Measurements from ENCODE around the gene ZNF337. TPM values are rescaled to one million over a fixed set of nuclear protein-coding genes. Genes with fewer than 3 reads are reported as not detected.

ZNF337 gene
- total and polyA plus RNA-seq, 2 of the 13 experiments (the other 11 are each of a cell fraction or from before 2014, with no cell fraction given): 17.0 to 19.6 TPM

- no peak for TF ChIP-seq MNT (IDR thresholded peaks at IDR 0.05)
- no peak for TF ChIP-seq ZNF598 (CRISPR knock-in tag; IDR thresholded peaks at IDR 0.05; ENCODE audit: borderline replicate concordance)
- no peak for TF ChIP-seq XRCC5 (optimal IDR thresholded peaks at IDR 0.05; ENCODE audit: low read length)
Observed at GRCh38 chr20:25725639-25726038, 29.0 kb upstream of the ZNF337 start (continued).

DNA sequence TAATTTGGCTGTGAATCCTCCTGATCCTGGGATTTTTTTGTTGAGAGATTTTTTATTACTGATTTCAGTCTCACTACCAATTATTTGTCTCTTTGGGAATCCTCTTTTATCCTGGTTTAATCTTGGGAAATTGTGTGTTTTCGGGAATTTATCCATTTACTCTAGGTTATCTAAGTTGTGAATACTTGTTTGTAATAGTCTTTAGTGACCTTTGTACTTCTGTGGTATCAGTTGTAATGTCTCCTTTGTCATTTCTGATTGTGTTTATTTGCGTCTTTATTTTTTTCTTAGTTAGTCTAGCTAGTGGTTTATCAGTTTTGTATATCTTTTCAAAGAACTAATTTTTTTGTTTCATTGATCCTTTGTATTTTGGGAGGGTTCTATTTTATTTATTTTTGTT lies 27.3 kb upstream of the ZNF337 start:
- H3K79me2 ChIP-seq (ENCODE audit: insufficient read depth, low read length): no peaks in the 10 kb centered on the region
- H3K36me3 ChIP-seq (replicated peaks in 1 of 2; ENCODE audit: control insufficient read depth in 1 of 2, insufficient read depth in 2 of 2, low read length in 2 of 2): no peaks in the 10 kb centered on the region
- H3K27ac ChIP-seq (ENCODE audit: extremely low read length, insufficient read depth, low read length): no peak overlapping the region
- H3K9ac ChIP-seq (ENCODE audit: insufficient read depth, low read depth, low read length): no peak overlapping the region
- FAIRE-seq (no peak), DNase-seq (ENCODE audit: low spot score) (no peak), ATAC-seq (no peak)
- H2AFZ ChIP-seq (ENCODE audit: low read length): no peak overlapping the region
- no peak overlapping the region for H3K4me2 ChIP-seq (ENCODE audit: low read depth, low read length)
- in situ Hi-C loops (cut with HindIII; ENCODE audit: extremely low pct_ligation_motif_present, low pct_unique_long_range_greater_than_20kb) (loop anchor here (10.0 kb wide), 1 partner anchor 59 kb away; no protein-coding TSS in a partner anchor), intact Hi-C loops (cut with micrococcal nuclease; ENCODE audit: unreplicated experiment) (no loop called here)
- ChIA-PET POLR2A (no interaction called here), CTCF (ENCODE audit: low intra/inter-chr PET ratio, low total read pairs) (no interaction called here)
- peaks cover 22% of the 10 kb centered on the region for H3K4me1 ChIP-seq (ENCODE audit: insufficient read depth, low read length)
- no peak overlapping the region for H3K4me3 ChIP-seq (replicated peaks in 1 of 3; ENCODE audit: insufficient read depth in 1 of 3, low read depth in 2 of 3, low read length in 3 of 3)
- BruUV-seq (replicated peaks): no TSS peak
- 76% methylated on average over 2 of the region's 2 CpGs for WGBS (ENCODE audit: low lambda C conversion rate)
- no peaks in the 10 kb centered on the region for H3K27me3 ChIP-seq (ENCODE audit: control insufficient read depth in 1 of 2, insufficient read depth in 2 of 2, low read length in 2 of 2)
- peaks cover 19% of the 10 kb centered on the region for H3K9me3 ChIP-seq (ENCODE audit: low read length)
- H4K20me1 ChIP-seq (ENCODE audit: insufficient read depth, low read length): no peaks in the 10 kb centered on the region
- TF ChIP-seq CREB1 (IDR thresholded peaks at IDR 0.05): no peak
- no peak for TF ChIP-seq CREB1 (CRISPR knock-in tag; IDR thresholded peaks at IDR 0.05)
- TF ChIP-seq CCAR2 (optimal IDR thresholded peaks at IDR 0.05; ENCODE audit: low read depth, low read length): no peak
- no peak for TF ChIP-seq POGK (CRISPR knock-in tag; conservative IDR thresholded peaks at IDR 0.05)
- TF ChIP-seq, protein P1, sequence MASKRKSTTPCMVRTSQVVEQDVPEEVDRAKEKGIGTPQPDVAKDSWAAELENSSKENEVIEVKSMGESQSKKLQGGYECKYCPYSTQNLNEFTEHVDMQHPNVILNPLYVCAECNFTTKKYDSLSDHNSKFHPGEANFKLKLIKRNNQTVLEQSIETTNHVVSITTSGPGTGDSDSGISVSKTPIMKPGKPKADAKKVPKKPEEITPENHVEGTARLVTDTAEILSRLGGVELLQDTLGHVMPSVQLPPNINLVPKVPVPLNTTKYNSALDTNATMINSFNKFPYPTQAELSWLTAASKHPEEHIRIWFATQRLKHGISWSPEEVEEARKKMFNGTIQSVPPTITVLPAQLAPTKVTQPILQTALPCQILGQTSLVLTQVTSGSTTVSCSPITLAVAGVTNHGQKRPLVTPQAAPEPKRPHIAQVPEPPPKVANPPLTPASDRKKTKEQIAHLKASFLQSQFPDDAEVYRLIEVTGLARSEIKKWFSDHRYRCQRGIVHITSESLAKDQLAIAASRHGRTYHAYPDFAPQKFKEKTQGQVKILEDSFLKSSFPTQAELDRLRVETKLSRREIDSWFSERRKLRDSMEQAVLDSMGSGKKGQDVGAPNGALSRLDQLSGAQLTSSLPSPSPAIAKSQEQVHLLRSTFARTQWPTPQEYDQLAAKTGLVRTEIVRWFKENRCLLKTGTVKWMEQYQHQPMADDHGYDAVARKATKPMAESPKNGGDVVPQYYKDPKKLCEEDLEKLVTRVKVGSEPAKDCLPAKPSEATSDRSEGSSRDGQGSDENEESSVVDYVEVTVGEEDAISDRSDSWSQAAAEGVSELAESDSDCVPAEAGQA (IDR thresholded peaks at IDR 0.05; ENCODE audit: low read depth): no peak
- TF ChIP-seq, protein P1 (CRISPR knock-in tag; IDR thresholded peaks at IDR 0.05; ENCODE audit: borderline replicate concordance): no peak
- no peak for TF ChIP-seq ZNF337 (CRISPR knock-in tag; IDR thresholded peaks at IDR 0.05; ENCODE audit: borderline replicate concordance, low read depth)
- no peak for TF ChIP-seq ZNF768 (CRISPR knock-in tag; IDR thresholded peaks at IDR 0.05)
- TF ChIP-seq PCBP2 (optimal IDR thresholded peaks at IDR 0.05; ENCODE audit: low read depth, low read length, poor library complexity, severe bottlenecking): no peak
- no peak for TF ChIP-seq ONECUT2 (CRISPR knock-in tag; IDR thresholded peaks at IDR 0.05)
- TF ChIP-seq ZNF580 (CRISPR knock-in tag; IDR thresholded peaks at IDR 0.05; ENCODE audit: borderline replicate concordance, low read depth): no peak
- TF ChIP-seq SATB2 (CRISPR knock-in tag; IDR thresholded peaks at IDR 0.05): no peak
- TF ChIP-seq MAFF (IDR thresholded peaks at IDR 0.05; ENCODE audit: low read depth, low read length): no peak
